Muscle of arm (tissue), 12 donors: ENCODE measurements around the gene ANTKMT. TPM values are rescaled to one million over a fixed set of nuclear protein-coding genes. Genes with fewer than 3 reads are reported as not detected.

Experiments used
- DNase-seq: peaks from one replicate; pipeline ENCODE4 v3.0.0-alpha.2; 2013
- polyA plus RNA-seq, 12 donors: library from polyadenylated mRNA; unstranded; fragments of 120-200 nt; gene quantifications; one replicate each; pipeline ENCODE4 v1.2.1, GENCODE V29; 2013; ENCODE audit not compliant: insufficient read length in 12 of 12

ANTKMT gene
- polyA plus RNA-seq, 12 donors = 4.9 to 25.5 (median 9.9) TPM; not detected in 1

GRCh38 chr16:694187-694862, 26.6 kb upstream of the ANTKMT start:
- DNase-seq = no peak

- DNase-seq = no peak
These were observed 26.0 kb upstream of the ANTKMT start for GRCh38 chr16:694863-695354.

GRCh38 chr16:695355-696089, 25.4 kb upstream of the ANTKMT start:
- no peak for DNase-seq

GRCh38 chr16:698911-699671, 21.9 kb upstream of the ANTKMT start:
- DNase-seq = no peak

- DNase-seq = no peak
These were observed 20.0 kb upstream of the ANTKMT start for GRCh38 chr16:700684-701584.

GRCh38 chr16:702341-702740, 18.6 kb upstream of the ANTKMT start:
- no peak for DNase-seq

- no peak for DNase-seq
These were observed 17.5 kb upstream of the ANTKMT start for GRCh38 chr16:703406-703805.

GRCh38 chr16:704047-704446, 16.9 kb upstream of the ANTKMT start:
- no peak for DNase-seq

GRCh38 chr16:704552-705380, 16.2 kb upstream of the ANTKMT start:
- no peak for DNase-seq

- no peak for DNase-seq
These were observed 15.3 kb upstream of the ANTKMT start, which contains the start of gene FBXL16 for GRCh38 chr16:705431-706188. TSS of gene FBXL16 (minus strand) at chr16:705801. CDS start at chr16:697405, 8,396 bp downstream.

- DNase-seq = no peak
These were observed 14.5 kb upstream of the ANTKMT start for GRCh38 chr16:706189-707061.

GRCh38 chr16:707062-707538, 13.8 kb upstream of the ANTKMT start:
- DNase-seq = no peak

- no peak for DNase-seq
These were observed 12.9 kb upstream of the ANTKMT start for GRCh38 chr16:708019-708418.

- no peak for DNase-seq
These were observed 12.0 kb upstream of the ANTKMT start for GRCh38 chr16:708959-709358.

GRCh38 chr16:709566-710499, 11.1 kb upstream of the ANTKMT start:
- DNase-seq = peak; percentile 50

GRCh38 chr16:710500-711075, 10.4 kb upstream of the ANTKMT start:
- DNase-seq = no peak

- no peak for DNase-seq
These were observed 9.9 kb upstream of the ANTKMT start for GRCh38 chr16:711084-711483.
